Right lung (tissue), 5 donors: ENCODE results near the gene IPO11. TPM values are rescaled to one million over a fixed set of nuclear protein-coding genes. Genes with fewer than 3 reads are reported as not detected.

Experiments
- DNase-seq, 2 donors: peaks; one replicate each; pipeline ENCODE4 v3.0.0-alpha.2; 2013
- polyA plus RNA-seq, 5 donors: library from polyadenylated mRNA; unstranded; fragments of 120-200 nt; gene quantifications; one replicate each; pipeline versions ENCODE4 v1.2.1 to v1.2.3, GENCODE V29; 2013; ENCODE audit warnings: inconsistent platforms in 1 of 5, low replicate concordance in 1 of 5; ENCODE audit not compliant: insufficient read length in 5 of 5, insufficient read depth in 1 of 5

Gene IPO11
- polyA plus RNA-seq, 5 donors = 29.4 to 44.7 (median 41.1) TPM

- no peak for DNase-seq
Measured at GRCh38 chr5:62431735-62432620, 19.4 kb downstream of the IPO11 start.

DNA sequence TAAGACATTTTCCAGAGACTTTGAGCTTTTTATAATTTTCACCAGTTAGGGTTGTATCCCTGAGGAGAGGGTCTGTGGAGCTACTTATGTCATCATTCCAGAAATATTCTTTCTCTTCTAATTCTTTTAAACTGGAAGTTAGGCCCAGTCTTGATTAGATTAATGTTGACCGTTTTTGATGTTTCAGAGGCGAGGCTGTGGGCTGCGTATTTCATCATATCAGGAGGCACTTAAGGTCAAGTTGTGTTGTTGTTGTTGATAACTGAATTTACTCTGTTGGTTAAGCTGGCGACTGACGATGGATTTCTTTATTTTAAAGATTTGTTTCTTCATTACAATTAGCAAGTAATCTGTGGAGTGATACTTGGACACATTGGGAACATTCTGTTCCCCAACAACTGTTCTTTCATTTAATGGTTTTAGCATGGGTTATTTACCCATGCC, 20.1 kb downstream of the IPO11 start:
- no peak for DNase-seq

DNA sequence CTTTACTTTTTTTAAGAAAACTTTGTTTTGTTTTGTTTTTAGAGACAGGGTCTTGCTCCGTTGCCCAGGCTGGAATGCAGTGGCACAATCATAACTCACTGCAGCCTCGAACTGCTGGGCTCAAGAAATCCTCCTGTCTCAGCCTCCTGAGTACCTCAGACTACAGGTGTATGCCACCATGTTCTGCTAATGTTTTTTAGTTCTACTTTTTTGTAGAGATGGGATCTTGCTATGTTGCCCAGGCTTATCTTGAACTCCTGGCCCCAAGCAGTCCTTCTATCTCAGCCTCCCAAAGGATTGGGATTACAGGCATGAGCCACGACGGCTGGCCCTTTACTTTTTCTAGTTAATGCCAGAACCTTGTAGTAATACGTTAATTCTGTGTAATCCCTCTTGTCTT, 36.0 kb downstream of the IPO11 start:
- no peak for DNase-seq

- no peak for DNase-seq
Measured at GRCh38 chr5:62450259-62450658, 37.7 kb downstream of the IPO11 start.

DNA sequence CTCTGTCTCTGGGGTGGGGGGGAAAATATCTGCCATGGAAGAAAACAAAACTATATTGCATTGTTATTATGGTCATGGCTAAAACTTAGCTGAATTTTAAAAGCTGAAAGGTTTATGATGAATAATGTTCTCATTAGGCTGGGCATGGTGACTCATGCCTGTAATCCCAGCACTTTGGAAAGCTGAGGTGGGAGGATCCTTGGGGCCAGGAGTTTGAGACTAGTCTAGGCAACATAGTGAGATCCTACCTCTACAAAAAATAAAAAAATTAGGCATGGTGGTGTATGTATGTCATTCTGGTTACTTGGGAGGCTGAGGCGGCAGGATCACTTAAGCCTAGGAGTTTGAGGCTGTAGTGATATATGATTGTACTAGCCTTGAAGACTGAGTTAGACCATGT, 44.5 kb downstream of the IPO11 start:
- no peak for DNase-seq

DNA sequence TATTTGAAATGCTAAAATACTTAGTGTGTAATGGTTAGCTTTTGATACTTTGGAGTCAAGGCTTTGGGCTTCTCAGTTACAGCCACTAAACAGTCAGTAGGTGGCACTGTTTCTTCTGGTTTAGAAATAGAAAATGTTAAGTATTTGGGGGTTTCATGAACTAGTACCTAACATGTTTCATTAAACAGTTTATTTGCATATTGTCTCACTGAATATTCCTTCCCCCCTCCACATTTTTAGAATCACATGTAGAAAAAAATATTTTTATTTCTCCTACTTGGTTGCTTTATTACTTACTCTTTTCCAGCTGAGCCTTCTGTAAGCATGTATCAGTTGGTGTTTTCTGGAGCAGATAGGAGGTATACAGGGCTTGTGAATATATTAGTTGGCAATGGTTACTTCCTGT, 48.0 kb downstream of the IPO11 start:
- peak in 1 of 2 donors; percentile 38 for DNase-seq

GRCh38 chr5:62461561-62461960, 49.0 kb downstream of the IPO11 start:
- no peak for DNase-seq

DNA sequence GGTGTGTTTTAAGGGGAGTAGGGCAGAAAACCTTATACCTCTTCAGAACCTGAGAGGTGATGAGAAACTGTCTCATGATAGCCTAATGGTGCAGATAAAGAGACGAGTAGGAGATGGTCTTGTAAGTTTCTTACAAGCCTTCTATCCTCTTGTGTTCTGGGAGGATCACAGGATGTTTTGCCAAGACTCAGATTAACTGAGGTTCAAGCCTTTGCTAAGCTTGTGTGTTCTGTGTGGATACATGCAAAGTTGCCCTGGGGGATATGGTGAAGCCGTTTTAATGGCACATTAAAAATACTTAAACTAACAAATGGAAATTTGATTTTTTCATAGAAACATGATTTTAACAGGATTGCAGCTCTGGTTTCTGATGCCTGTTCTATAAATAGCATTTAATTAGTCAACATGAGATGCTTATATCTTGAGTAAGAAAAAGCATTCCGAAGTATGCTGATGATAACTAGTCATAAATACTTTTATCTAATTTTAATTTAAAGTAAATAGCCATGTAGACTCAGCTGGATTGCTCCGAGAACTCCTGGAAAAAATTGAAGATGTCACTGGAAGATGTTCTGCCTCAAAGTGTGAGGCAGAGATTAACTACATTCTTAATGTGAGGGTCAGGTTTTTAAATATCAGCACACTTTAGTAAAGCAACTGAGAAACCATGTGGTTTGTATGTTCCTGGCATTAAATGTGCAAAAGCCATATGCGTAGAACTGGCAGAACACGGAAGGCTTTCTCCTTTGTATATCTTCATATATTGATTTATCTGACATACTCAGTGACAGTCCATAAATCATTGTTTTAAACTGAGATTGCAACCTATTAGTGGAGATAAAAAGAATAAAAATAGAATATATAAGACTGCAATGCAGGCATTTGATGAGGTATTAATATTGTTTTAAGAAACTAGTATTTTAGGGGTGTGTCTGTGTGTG, 53.7 kb downstream of the IPO11 start:
- no peak for DNase-seq

DNA sequence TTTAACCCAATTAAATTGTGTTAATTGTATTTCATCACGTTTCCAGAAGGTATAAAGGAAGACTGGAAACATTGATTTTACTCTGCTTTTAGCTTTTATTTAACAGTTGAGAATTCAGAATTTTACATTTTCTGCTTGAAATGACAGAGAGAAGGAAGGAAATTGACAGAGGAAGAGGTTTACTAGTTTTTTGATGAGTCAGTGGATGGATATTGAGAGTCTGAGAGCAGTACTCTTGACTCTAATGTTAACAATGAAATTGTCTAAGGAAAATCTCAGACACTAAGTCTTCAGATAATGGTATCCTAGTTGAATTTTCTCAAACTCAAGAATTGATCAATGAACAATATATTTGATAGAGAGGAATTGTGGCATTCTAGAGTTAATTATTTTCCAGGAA, 60.6 kb downstream of the IPO11 start:
- no peak for DNase-seq

DNA sequence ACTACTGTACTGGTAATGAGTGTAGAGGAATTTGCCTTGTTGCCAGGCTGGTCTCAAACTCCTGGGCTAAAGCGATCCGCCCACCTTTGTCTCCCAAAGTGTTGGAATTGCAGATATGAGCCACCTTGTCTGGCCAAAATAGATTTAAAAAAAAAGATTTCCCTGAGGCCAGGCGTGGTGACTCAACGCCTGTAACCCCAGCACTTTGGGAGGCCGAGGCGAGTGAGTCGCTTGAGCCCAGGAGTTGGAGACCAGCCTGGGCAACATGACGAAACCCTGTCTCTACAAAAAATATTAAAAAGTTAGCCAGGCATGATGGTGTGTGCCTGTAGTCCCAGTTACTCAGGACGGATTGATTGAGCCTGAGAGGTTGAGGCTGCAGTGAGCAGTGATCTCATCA, 62.5 kb downstream of the IPO11 start:
- DNase-seq = no peak

- DNase-seq = no peak
Measured at GRCh38 chr5:62477801-62478200, 65.2 kb downstream of the IPO11 start.

DNA sequence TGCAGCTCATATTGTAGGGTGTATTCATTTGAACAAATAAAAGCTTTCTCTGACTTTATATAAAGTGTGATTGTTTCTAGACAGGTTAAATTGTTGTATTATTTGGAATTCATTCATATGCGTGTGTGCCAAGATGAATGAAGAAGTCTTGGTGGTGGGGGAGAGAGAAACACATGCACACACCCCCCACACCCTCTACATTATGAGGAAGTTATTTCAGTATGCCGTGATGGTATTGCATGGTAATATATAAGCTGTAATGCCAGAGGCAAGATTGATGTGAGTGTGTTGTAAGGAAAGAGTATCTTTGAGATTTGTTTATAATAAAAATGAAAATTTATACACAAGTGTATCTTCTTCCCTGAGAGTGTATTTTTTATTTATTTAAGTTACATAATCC, 71.0 kb downstream of the IPO11 start:
- DNase-seq = no peak

GRCh38 chr5:62486672-62487071, 74.1 kb downstream of the IPO11 start:
- no peak for DNase-seq

DNA sequence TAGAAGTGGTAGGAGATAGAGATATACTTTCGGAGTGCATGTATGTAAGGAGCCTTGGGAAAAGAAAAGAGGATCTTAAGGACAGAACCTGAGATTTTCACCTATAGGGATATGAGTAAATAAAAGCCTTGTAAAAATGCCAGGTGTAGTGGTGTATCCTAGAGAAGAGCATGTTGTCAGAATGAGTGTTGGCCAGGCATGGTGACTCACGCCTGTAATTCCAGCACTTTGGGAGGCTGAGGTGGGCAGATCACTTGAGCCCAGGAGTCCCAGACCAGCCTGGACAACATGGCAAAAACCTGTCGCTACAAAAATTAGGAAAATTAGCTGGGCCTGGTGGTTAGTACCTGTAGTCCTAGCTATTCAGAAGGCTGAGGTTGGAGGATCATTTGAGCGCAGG, 76.0 kb downstream of the IPO11 start:
- no peak for DNase-seq

GRCh38 chr5:62489471-62489870, 76.9 kb downstream of the IPO11 start:
- DNase-seq = no peak

DNA sequence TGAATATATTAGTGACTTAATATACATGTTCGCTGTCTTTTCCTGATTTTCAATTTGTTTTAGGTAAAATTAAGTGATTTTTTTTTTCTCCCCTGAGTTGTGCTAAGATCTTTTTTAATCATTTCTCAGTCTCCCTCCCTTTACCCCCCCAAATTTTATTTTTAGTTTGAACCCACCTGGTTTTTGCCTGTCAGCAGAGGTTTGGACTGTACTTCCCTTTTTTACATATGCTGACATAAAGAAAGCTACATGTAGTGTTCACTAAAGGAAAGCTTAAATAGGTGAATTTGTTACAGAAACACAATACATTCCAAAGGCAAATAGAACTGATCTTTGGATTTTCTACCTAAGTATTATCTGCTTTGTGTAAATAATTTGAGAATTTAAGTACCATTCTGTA, 82.2 kb downstream of the IPO11 start:
- DNase-seq = no peak

DNA sequence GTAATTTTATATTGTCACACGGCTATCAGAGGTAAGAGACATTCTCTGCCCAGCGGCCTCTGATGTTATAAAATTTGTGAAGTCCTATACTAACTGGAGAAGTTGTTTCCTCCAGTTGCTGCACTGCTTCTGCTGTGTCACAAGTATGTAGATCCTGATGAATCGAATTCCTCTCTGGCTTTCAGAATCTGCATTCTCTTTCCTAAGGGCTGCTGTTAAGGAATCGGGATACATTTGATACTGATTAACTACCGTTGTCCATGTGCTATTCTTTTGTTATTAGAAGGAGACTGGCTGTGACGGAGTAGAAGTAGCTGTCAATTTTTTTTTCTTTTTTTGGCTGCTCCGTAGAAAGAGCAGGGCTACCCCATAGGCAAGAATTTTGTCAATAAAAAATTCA, 84.3 kb downstream of the IPO11 start:
- no peak for DNase-seq

DNA sequence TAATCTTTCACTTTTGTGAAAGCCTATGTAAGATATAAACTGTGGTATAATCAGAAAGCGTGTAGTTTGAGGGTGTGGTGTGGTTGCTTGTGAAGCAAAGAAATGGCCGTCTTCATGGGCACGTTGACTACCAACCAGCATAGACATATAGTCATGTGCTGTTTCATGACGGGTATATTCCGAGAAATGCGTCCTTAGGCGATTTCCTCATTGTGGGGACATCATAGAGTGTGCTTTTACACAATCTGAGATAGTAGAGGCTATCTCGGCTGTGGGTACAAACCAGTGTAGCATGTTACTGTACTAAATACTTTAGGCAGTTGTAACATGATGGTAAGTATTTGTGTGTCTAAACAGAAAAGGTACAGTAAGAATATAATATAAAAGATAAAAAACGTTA, 86.4 kb downstream of the IPO11 start:
- no peak for DNase-seq

DNA sequence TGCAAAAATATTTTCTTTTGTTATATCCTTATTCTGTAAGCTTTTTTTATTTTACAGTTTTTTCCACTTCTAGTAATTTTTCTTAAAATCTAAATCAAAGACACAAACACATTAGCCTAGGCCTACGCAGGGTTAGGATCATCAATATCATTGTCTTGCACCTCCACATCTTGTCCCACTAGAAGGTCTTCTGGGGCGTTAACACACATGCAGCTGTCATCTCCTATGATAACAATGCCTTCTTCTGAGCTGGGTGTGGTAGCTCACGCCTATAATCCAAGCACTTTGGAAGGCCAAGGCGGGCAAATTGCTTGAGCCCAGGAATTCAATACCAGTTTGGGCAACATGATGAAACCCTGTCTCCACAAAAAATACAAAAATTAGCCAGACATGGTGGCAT, 87.2 kb downstream of the IPO11 start:
- DNase-seq = no peak

- no peak for DNase-seq
Measured at GRCh38 chr5:62502456-62503101, 90.0 kb downstream of the IPO11 start.

GRCh38 chr5:62504129-62504528, 91.6 kb downstream of the IPO11 start:
- DNase-seq = no peak
